ENCODE measurements around the gene CPT1B.

DNA sequence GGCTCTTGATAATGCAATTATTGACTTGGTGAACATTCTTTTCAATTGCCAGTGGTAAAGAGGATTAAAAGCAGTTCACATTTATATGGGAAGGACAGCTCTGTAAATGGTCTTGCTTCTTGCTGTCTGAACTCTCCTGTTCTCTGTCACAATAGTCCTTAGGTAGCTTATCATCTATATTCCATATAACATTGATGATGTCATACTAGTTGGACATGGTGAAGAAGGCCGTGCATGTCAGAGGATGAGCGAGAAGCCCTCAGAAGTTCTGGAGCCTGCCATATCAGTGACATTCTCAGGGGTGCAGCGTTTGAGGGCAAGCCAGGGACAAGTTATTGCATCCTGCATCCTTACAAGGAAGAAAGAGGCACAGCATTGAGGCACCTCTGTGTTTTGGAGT, 7.0 kb upstream of the CPT1B start:
- TF ChIP-seq, protein P1, sequence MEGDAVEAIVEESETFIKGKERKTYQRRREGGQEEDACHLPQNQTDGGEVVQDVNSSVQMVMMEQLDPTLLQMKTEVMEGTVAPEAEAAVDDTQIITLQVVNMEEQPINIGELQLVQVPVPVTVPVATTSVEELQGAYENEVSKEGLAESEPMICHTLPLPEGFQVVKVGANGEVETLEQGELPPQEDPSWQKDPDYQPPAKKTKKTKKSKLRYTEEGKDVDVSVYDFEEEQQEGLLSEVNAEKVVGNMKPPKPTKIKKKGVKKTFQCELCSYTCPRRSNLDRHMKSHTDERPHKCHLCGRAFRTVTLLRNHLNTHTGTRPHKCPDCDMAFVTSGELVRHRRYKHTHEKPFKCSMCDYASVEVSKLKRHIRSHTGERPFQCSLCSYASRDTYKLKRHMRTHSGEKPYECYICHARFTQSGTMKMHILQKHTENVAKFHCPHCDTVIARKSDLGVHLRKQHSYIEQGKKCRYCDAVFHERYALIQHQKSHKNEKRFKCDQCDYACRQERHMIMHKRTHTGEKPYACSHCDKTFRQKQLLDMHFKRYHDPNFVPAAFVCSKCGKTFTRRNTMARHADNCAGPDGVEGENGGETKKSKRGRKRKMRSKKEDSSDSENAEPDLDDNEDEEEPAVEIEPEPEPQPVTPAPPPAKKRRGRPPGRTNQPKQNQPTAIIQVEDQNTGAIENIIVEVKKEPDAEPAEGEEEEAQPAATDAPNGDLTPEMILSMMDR (IDR thresholded peaks at IDR 0.05; ENCODE audit: borderline replicate concordance, extremely low read depth, low read length, poor library complexity, severe bottlenecking): no peak
- no peak for TF ChIP-seq EZH2 (IDR thresholded peaks at IDR 0.05; ENCODE audit: borderline replicate concordance, low read depth, low read length, severe bottlenecking)

Data from DND-41 (cell line).